IgD-negative memory B cell (primary cell): Measurements from ENCODE around the gene SPATA17. TPM values are rescaled to one million over a fixed set of nuclear protein-coding genes. Genes with fewer than 3 reads are reported as not detected.

ENCODE experiments used
- H3K27ac Mint-ChIP-seq, 3 donors: one replicate each; pipeline ENCODE4 v1.8.0; 2020 to 2022; ENCODE audit warnings: mild to moderate bottlenecking in 3 of 3, mixed read lengths in 3 of 3, moderate library complexity in 1 of 3
- H3K27me3 Mint-ChIP-seq: one replicate; pipeline ENCODE4 v1.8.0; 2021; ENCODE audit warnings: mixed read lengths
- H3K36me3 Mint-ChIP-seq: one replicate; pipeline ENCODE4 v1.8.0; 2020; ENCODE audit warnings: mild to moderate bottlenecking, mixed read lengths
- H3K4me1 Mint-ChIP-seq, 3 donors: one replicate each; pipeline ENCODE4 v1.8.0; 2020 to 2022; ENCODE audit warnings: mixed read lengths in 3 of 3, mild to moderate bottlenecking in 1 of 3
- H3K4me3 Mint-ChIP-seq, 4 donors: one replicate each; pipeline ENCODE4 v1.8.0; 2020 to 2022; ENCODE audit warnings: mild to moderate bottlenecking in 4 of 4, mixed read lengths in 4 of 4, moderate library complexity in 3 of 4
- H3K9me3 Mint-ChIP-seq, 3 donors: one replicate each; pipeline ENCODE4 v1.8.0; 2020 to 2021; ENCODE audit warnings: mixed read lengths in 3 of 3, mild to moderate bottlenecking in 1 of 3
- polyA plus RNA-seq: library from polyadenylated mRNA; unstranded; fragments of 300-500 nt; fragmentation: Illumina TruSeq; gene quantifications from one replicate; pipeline ENCODE4 v1.2.3, GENCODE V29; 2021

The SPATA17 gene
- polyA plus RNA-seq, 1 donor from 2014 or later = not detected

GRCh38 chr1:217721692-217722091 lies 90.5 kb downstream of the SPATA17 start:
- H3K4me3 Mint-ChIP-seq = no peak overlapping the region
- no peak overlapping the region for H3K27ac Mint-ChIP-seq
- H3K36me3 Mint-ChIP-seq = no peaks in the 10 kb centered on the region
- no peaks in the 10 kb centered on the region for H3K27me3 Mint-ChIP-seq
- no peaks in the 10 kb centered on the region for H3K4me1 Mint-ChIP-seq
- peaks cover 0 to 2% (median 0%) of the 10 kb centered on the region in 3 donors for H3K9me3 Mint-ChIP-seq

- Mint-ChIP-seq H3K4me3 (no peak overlapping the region), H3K27me3 (no peaks in the 10 kb centered on the region), H3K9me3 (no peaks in the 10 kb centered on the region), H3K4me1 (no peaks in the 10 kb centered on the region), H3K27ac (no peak overlapping the region), H3K36me3 (no peaks in the 10 kb centered on the region)
These were observed 103.8 kb downstream of the SPATA17 start for GRCh38 chr1:217734973-217735372.

GRCh38 chr1:217747156-217747769 lies 116.1 kb downstream of the SPATA17 start:
- Mint-ChIP-seq H3K4me3 (no peak overlapping the region), H3K27ac (no peak overlapping the region), H3K9me3 (no peaks in the 10 kb centered on the region), H3K36me3 (no peaks in the 10 kb centered on the region), H3K27me3 (no peaks in the 10 kb centered on the region), H3K4me1 (no peaks in the 10 kb centered on the region)

DNA sequence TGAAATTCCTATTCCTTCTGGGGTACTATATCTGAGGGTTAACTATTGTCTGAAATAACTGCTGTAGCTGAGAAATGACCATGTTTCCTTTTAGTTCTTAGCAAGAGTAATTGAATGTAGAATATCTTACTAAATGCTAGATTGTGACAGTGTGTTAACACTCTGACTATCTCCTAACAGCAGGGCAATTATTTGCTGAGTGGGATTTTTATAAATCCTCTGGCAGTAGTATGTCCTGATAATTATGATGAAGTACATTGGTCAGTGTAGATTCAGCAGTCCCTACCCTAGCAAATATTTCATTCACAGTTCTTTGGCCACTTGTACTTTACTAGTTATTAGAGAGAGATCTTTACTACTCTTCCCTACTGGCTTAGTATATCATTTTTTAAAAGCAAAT lies 138.6 kb downstream of the SPATA17 start:
- H3K9me3 Mint-ChIP-seq = peaks cover 0 to 3% (median 2%) of the 10 kb centered on the region in 3 donors
- H3K36me3 Mint-ChIP-seq = no peaks in the 10 kb centered on the region
- H3K4me3 Mint-ChIP-seq = no peak overlapping the region
- H3K27ac Mint-ChIP-seq = no peak overlapping the region
- H3K27me3 Mint-ChIP-seq = peaks cover 2% of the 10 kb centered on the region
- no peaks in the 10 kb centered on the region for H3K4me1 Mint-ChIP-seq

GRCh38 chr1:217770918-217771317 lies 139.8 kb downstream of the SPATA17 start:
- Mint-ChIP-seq H3K4me1 (no peaks in the 10 kb centered on the region), H3K4me3 (no peak overlapping the region), H3K27ac (no peak overlapping the region), H3K9me3 (peaks cover 0 to 3% (median 2%) of the 10 kb centered on the region in 3 donors), H3K36me3 (no peaks in the 10 kb centered on the region), H3K27me3 (peaks cover 2% of the 10 kb centered on the region)

GRCh38 chr1:217776693-217777092 lies 145.5 kb downstream of the SPATA17 start:
- no peak overlapping the region for H3K4me3 Mint-ChIP-seq
- H3K36me3 Mint-ChIP-seq = no peaks in the 10 kb centered on the region
- no peaks in the 10 kb centered on the region for H3K9me3 Mint-ChIP-seq
- no peak overlapping the region for H3K27ac Mint-ChIP-seq
- H3K4me1 Mint-ChIP-seq = no peaks in the 10 kb centered on the region
- peaks cover 4% of the 10 kb centered on the region for H3K27me3 Mint-ChIP-seq

DNA sequence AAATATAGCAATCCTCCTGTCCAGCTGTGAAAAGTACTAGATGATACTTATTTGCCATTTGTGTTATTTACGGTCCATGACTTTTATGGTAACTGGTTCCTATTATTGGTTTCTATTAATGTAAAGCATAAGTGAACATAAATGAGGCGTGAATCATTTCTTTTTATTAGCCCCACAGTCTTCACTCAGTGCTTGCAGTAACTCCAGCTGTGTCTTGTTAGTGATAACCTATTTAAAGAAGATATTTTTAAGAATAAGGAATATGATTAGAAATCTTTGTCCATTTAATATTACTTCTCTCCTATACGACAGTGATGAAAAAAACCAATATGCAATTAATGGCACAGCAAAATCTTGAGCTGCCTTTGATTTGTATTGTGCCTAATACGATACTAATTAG lies 149.9 kb downstream of the SPATA17 start:
- Mint-ChIP-seq H3K4me1 (no peaks in the 10 kb centered on the region), H3K36me3 (no peaks in the 10 kb centered on the region), H3K27me3 (peaks cover 2% of the 10 kb centered on the region), H3K27ac (no peak overlapping the region), H3K4me3 (no peak overlapping the region), H3K9me3 (peaks cover 0 to 3% (median 0%) of the 10 kb centered on the region in 3 donors)

DNA sequence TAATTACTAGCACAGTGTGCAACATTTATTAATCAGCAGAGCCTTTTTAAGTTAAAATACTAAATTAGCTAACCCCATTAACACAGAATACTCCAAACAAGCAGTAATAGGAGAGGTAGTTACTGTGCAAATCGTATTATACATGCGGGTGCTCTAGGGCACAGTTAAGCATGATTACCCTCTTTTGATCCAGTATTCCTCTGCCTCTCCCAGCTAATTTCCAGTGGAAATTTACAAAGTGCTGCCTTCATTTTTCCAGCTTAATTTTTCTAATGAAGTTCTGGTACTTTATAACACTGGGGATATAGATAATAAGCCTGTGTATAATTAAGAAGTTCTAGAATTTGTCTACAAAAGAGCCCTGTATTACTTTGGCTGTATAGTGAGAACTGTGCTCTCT lies 159.9 kb downstream of the SPATA17 start:
- no peak overlapping the region for H3K27ac Mint-ChIP-seq
- no peaks in the 10 kb centered on the region for H3K4me1 Mint-ChIP-seq
- no peaks in the 10 kb centered on the region for H3K27me3 Mint-ChIP-seq
- H3K4me3 Mint-ChIP-seq = no peak overlapping the region
- no peaks in the 10 kb centered on the region for H3K9me3 Mint-ChIP-seq
- H3K36me3 Mint-ChIP-seq = no peaks in the 10 kb centered on the region

DNA sequence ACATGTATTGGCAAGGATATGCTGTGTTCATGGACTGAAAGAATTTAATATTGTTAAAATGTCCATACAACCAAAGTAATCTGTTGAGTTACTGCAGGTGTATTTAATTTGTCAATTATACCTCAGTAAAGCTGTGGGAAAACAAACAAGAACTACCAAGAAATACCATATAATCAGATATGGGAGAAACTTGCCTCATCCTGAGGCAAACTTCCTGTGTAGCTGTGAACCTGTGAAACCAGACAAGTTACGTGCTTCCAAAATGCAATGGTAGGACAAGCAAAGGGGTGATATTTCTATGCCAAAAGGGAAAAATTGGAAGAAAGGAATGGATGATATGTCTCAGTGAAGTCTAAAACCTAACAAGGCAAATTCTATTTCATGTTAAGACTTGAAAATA lies 174.6 kb downstream of the SPATA17 start:
- no peak overlapping the region for H3K27ac Mint-ChIP-seq
- peaks cover 0 to 4% (median 0%) of the 10 kb centered on the region in 3 donors for H3K9me3 Mint-ChIP-seq
- H3K36me3 Mint-ChIP-seq = no peaks in the 10 kb centered on the region
- no peaks in the 10 kb centered on the region for H3K27me3 Mint-ChIP-seq
- H3K4me1 Mint-ChIP-seq = no peaks in the 10 kb centered on the region
- H3K4me3 Mint-ChIP-seq = no peak overlapping the region

- Mint-ChIP-seq H3K27ac (no peak overlapping the region), H3K4me3 (no peak overlapping the region), H3K4me1 (no peaks in the 10 kb centered on the region), H3K27me3 (no peaks in the 10 kb centered on the region), H3K36me3 (peaks cover 2% of the 10 kb centered on the region), H3K9me3 (peaks cover 0 to 6% (median 2%) of the 10 kb centered on the region in 3 donors)
These were observed 181.0 kb downstream of the SPATA17 start for GRCh38 chr1:217812175-217812574.

DNA sequence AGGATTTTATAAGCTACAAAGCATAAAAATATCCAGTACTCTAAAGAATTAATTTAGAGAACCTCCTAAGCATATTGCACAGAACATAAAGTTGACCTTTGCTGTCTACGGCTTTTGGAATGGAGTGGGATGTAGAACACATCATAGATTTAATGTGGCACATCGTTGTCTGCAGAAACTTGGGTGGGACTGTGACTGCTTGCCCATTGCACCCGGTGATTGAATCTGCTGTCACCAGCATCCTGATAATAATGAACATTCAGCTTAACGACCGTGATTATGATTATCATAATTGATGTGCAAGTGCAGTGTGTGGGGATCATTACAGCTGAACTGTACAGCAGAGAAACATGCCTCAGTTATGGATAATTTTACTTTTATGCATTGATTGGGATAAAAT lies 181.9 kb downstream of the SPATA17 start:
- peaks cover 2 to 12% (median 3%) of the 10 kb centered on the region in 3 donors for H3K9me3 Mint-ChIP-seq

GRCh38 chr1:217837691-217838090 lies 206.5 kb downstream of the SPATA17 start:
- Mint-ChIP-seq H3K27ac (no peak overlapping the region), H3K36me3 (no peaks in the 10 kb centered on the region), H3K4me3 (no peak overlapping the region), H3K27me3 (no peaks in the 10 kb centered on the region), H3K4me1 (no peaks in the 10 kb centered on the region), H3K9me3 (peaks cover 0 to 2% (median 0%) of the 10 kb centered on the region in 3 donors)

More for the DNA sequence above, 181.9 kb downstream of the SPATA17 start:
- H3K4me1 Mint-ChIP-seq = no peaks in the 10 kb centered on the region
- H3K27me3 Mint-ChIP-seq = no peaks in the 10 kb centered on the region
- peaks cover 2% of the 10 kb centered on the region for H3K36me3 Mint-ChIP-seq
- no peak overlapping the region for H3K4me3 Mint-ChIP-seq
- H3K27ac Mint-ChIP-seq = no peak overlapping the region

DNA sequence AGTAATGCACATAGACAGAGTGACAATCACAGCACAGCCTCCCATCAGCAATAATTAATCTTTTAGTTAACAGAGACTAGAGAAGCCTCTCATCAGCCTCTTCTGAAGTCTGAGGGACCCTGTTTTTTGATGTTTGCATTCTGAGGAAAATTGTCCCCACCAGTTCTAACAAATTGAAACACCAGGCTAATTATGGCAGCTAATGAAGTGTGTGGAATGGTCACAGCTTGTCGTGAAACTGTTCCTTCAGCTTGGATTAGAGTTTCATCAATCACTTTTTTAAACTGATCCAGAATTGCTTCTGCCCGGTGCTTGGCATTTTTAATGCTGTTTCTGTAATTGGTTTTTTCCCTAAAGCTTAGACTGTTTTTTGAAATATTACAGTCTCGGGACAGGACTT lies 208.0 kb downstream of the SPATA17 start:
- Mint-ChIP-seq H3K27me3 (no peaks in the 10 kb centered on the region), H3K4me1 (no peaks in the 10 kb centered on the region), H3K4me3 (no peak overlapping the region), H3K36me3 (no peaks in the 10 kb centered on the region), H3K9me3 (peaks cover 0 to 2% (median 0%) of the 10 kb centered on the region in 3 donors), H3K27ac (no peak overlapping the region)

DNA sequence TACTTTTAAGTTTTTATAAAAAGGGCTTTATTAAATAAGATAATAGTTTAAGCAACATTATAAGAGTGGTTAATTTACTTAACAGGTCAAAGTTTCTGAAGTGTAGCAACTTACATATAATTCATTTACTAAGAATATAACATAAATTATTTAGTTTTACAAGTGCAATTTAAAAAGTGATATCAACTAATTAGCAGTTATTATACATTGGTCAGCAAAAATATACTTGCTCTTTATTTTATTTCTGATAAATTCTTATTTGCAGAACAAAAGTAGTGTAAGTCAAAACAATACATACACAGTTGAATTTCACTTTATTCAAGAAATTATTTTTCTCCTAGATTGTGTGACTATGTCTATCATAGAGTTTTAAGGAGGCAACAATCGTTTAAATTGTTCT lies 215.6 kb downstream of the SPATA17 start:
- no peaks in the 10 kb centered on the region for H3K9me3 Mint-ChIP-seq
- H3K4me1 Mint-ChIP-seq = no peaks in the 10 kb centered on the region
- H3K36me3 Mint-ChIP-seq = no peaks in the 10 kb centered on the region
- no peak overlapping the region for H3K27ac Mint-ChIP-seq
- no peak overlapping the region for H3K4me3 Mint-ChIP-seq
- H3K27me3 Mint-ChIP-seq = no peaks in the 10 kb centered on the region

GRCh38 chr1:217847643-217848042 lies 216.5 kb downstream of the SPATA17 start:
- no peaks in the 10 kb centered on the region for H3K27me3 Mint-ChIP-seq
- no peaks in the 10 kb centered on the region for H3K36me3 Mint-ChIP-seq
- H3K4me1 Mint-ChIP-seq = no peaks in the 10 kb centered on the region
- H3K27ac Mint-ChIP-seq = no peak overlapping the region
- H3K9me3 Mint-ChIP-seq = no peaks in the 10 kb centered on the region
- H3K4me3 Mint-ChIP-seq = no peak overlapping the region

DNA sequence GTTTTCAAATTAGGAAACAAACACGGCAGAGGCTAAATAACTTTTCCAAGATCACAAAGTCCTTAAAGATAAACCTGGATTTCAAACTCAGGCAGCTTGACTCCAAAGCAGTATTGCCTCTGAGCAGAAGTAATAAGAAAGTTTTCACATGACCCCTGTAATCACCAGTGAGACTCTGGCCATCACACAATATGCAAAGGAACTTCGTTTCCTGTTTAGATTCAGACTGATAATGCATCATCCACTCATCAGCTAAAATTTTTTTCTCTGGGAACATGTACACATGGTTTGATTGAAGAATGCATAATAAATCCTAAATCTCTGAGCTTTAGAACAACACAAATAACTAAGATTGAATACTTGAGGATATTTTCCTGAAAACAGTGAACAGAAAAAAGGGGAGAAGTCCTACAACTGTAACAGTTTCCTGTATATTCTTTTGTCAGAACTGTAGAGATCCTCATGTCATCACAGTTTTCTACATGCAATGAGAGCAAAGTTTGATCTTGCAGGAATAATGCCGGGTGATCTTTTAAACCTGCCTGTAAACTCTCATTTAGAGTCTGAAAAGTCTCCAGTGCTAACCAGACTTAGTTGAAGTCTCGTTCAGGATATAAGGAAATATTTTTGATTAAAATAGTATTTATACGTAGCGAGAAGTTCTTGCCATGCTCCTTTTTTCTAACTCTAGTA lies 225.3 kb downstream of the SPATA17 start:
- H3K9me3 Mint-ChIP-seq = peaks cover 1 to 11% (median 5%) of the 10 kb centered on the region in 3 donors
- peaks cover 1% of the 10 kb centered on the region for H3K36me3 Mint-ChIP-seq
- H3K27me3 Mint-ChIP-seq = no peaks in the 10 kb centered on the region
- peaks cover 0 to 2% (median 0%) of the 10 kb centered on the region in 3 donors for H3K4me1 Mint-ChIP-seq
- no peak overlapping the region for H3K27ac Mint-ChIP-seq
- no peak overlapping the region for H3K4me3 Mint-ChIP-seq
